Ovary (tissue), 3 donors: ENCODE results near the gene FBXW7.

Experiments used
- CTCF ChIP-seq, 3 donors: fragments of 450-650 bp in 2 of 3; fragments of 200-600 bp in 1 of 3; IDR thresholded peaks; one replicate each; pipeline versions ENCODE4 v1.5.1 to v1.8.0; 2016 to 2022; ENCODE audit warnings: antibody characterized with exemption in 3 of 3, mild to moderate bottlenecking in 1 of 3
- EP300 ChIP-seq: sonication (generic); formaldehyde crosslinking; IDR thresholded peaks from one replicate; pipeline ENCODE4 v1.6.1; 2017; ENCODE audit warnings: antibody characterized with exemption
- donor health status: DM: no; HTN: no; CAD: no.

GRCh38 chr4:152448038-152448707 is 87.7 kb downstream of the FBXW7 start:
- no peak for TF ChIP-seq CTCF (IDR thresholded peaks at IDR 0.05)
- no peak for TF ChIP-seq EP300
